OCI-LY1 (cell line): Measurements from ENCODE around the gene NPEPPS.

Experiments
- H2AFZ ChIP-seq: fragments of 200-600 bp; sonication (generic), shearing (Covaris generic); 2 replicates; pipeline ENCODE4 v1.6.0; 2014; ENCODE audit warnings: antibody characterized with exemption, mild to moderate bottlenecking, low read length
- H3F3A ChIP-seq: fragments of 200-600 bp; sonication (generic), shearing (Covaris generic); 2 replicates; pipeline ENCODE4 v1.6.0; 2014; ENCODE audit warnings: mild to moderate bottlenecking, antibody characterized with exemption, low read length, moderate library complexity; ENCODE audit not compliant: insufficient read depth
- H3K27ac ChIP-seq: fragments of 200-600 bp; sonication (generic); 2 replicates; pipeline ENCODE4 v1.5.1; 2014; ENCODE audit warnings: low read length, mixed run types, mild to moderate bottlenecking, low read depth; ENCODE audit not compliant: poor library complexity, severe bottlenecking
- H3K27me3 ChIP-seq: fragments of 200-600 bp; sonication (generic); 2 replicates; pipeline ENCODE4 v1.6.0; 2014; ENCODE audit warnings: antibody characterized with exemption, mild to moderate bottlenecking, low read length, moderate library complexity; ENCODE audit not compliant: insufficient read depth
- H3K36me3 ChIP-seq: fragments of 200-600 bp; sonication (generic); 2 replicates; pipeline ENCODE4 v1.6.1; 2014; ENCODE audit warnings: mild to moderate bottlenecking, antibody characterized with exemption, low read length, moderate library complexity, mixed read lengths; ENCODE audit not compliant: insufficient read depth
- H3K4me1 ChIP-seq: fragments of 200-600 bp; sonication (generic); 2 replicates; pipeline ENCODE4 v1.5.1; 2014; ENCODE audit warnings: mild to moderate bottlenecking, low read length, moderate library complexity; ENCODE audit not compliant: insufficient read depth, severe bottlenecking
- H3K4me2 ChIP-seq: fragments of 200-600 bp; sonication (generic), shearing (Covaris generic); 2 replicates; pipeline ENCODE4 v1.6.1; 2014; ENCODE audit warnings: low read length
- H3K4me3 ChIP-seq: fragments of 200-600 bp; sonication (generic); 2 replicates; pipeline ENCODE4 v1.5.1; 2014; ENCODE audit warnings: low read length, low read depth, mild to moderate bottlenecking, mixed read lengths; ENCODE audit not compliant: poor library complexity, severe bottlenecking
- H3K79me2 ChIP-seq: fragments of 200-600 bp; shearing (Covaris generic); 2 replicates; pipeline ENCODE4 v1.6.1; 2016; ENCODE audit warnings: mixed run types, low read length, mixed read lengths; ENCODE audit not compliant: insufficient read depth
- H3K9ac ChIP-seq: fragments of 200-600 bp; sonication (generic), shearing (Covaris generic); 2 replicates; pipeline ENCODE4 v1.6.1; 2014; ENCODE audit warnings: mild to moderate bottlenecking, low read length, mixed read lengths
- H3K9me2 ChIP-seq: fragments of 200-600 bp; sonication (generic), shearing (Covaris generic); 2 replicates; pipeline ENCODE4 v1.6.1; 2014; ENCODE audit warnings: low read depth, mild to moderate bottlenecking, low read length, mixed read lengths
- H3K9me3 ChIP-seq: fragments of 200-600 bp; shearing (Covaris generic); 2 replicates; pipeline ENCODE4 v1.6.1; 2014; ENCODE audit warnings: low read length, mixed read lengths
- H4K20me1 ChIP-seq: fragments of 200-600 bp; sonication (generic), shearing (Covaris generic); 2 replicates; pipeline ENCODE4 v1.6.0; 2016; ENCODE audit warnings: mild to moderate bottlenecking, low read length; ENCODE audit not compliant: insufficient read depth
- CTCF ChIP-seq: fragments of 200-600 bp; sonication (generic), shearing (Covaris generic); IDR thresholded peaks from 2 replicates; pipeline ENCODE4 v1.5.1; 2017; ENCODE audit warnings: mild to moderate bottlenecking, antibody characterized with exemption, low read length, moderate library complexity, mixed read lengths
- EZH2 ChIP-seq: fragments of 200-600 bp; sonication (generic), shearing (Covaris generic); IDR thresholded peaks from 2 replicates; pipeline ENCODE4 v1.8.0; 2017; ENCODE audit warnings: borderline replicate concordance, mixed run types, mild to moderate bottlenecking, antibody characterized with exemption, low read length, moderate library complexity, mixed read lengths

The NPEPPS gene

GRCh38 chr17:47603830-47604597 lies 73.1 kb downstream of the NPEPPS start:
- Histone ChIP-seq H3K9me2 (no peaks in the 10 kb centered on the region), H3K4me2 (no peak overlapping the region), H3K4me3 (no peak overlapping the region), H3K36me3 (peaks cover 82% of the 10 kb centered on the region), H4K20me1 (no peaks in the 10 kb centered on the region), H3K9me3 (no peaks in the 10 kb centered on the region), H3F3A (no peaks in the 10 kb centered on the region), H3K27ac (peak overlapping the region; percentile 60), H3K79me2 (no peaks in the 10 kb centered on the region), H3K4me1 (peaks cover 18% of the 10 kb centered on the region), H3K9ac (no peak overlapping the region), H2AFZ (no peak overlapping the region), H3K27me3 (no peaks in the 10 kb centered on the region)
- TF ChIP-seq CTCF (no peak), EZH2 (no peak)

- H3K27me3 ChIP-seq = no peaks in the 10 kb centered on the region
- peaks cover 84% of the 10 kb centered on the region for H3K36me3 ChIP-seq
- H3K4me2 ChIP-seq = no peak overlapping the region
- H2AFZ ChIP-seq = no peak overlapping the region
- H3K79me2 ChIP-seq = no peaks in the 10 kb centered on the region
- no peak overlapping the region for H3K9ac ChIP-seq
- no peaks in the 10 kb centered on the region for H4K20me1 ChIP-seq
- no peak for TF ChIP-seq EZH2
- TF ChIP-seq CTCF = no peak
- H3K27ac ChIP-seq = peak overlapping the region; percentile 60
- no peaks in the 10 kb centered on the region for H3F3A ChIP-seq
- H3K9me2 ChIP-seq = no peaks in the 10 kb centered on the region
- H3K4me3 ChIP-seq = no peak overlapping the region
- no peaks in the 10 kb centered on the region for H3K9me3 ChIP-seq
- H3K4me1 ChIP-seq = peaks cover 18% of the 10 kb centered on the region
Observed at GRCh38 chr17:47604598-47604927, 73.7 kb downstream of the NPEPPS start.

GRCh38 chr17:47605011-47605410 lies 74.1 kb downstream of the NPEPPS start:
- Histone ChIP-seq H3K36me3 (peaks cover 81% of the 10 kb centered on the region), H3K9ac (no peak overlapping the region), H3K79me2 (no peaks in the 10 kb centered on the region), H3K9me3 (no peaks in the 10 kb centered on the region), H3K4me3 (no peak overlapping the region), H3K4me2 (no peak overlapping the region), H3F3A (no peaks in the 10 kb centered on the region), H3K9me2 (no peaks in the 10 kb centered on the region), H3K27me3 (no peaks in the 10 kb centered on the region), H3K27ac (peak overlapping the region; percentile 60), H3K4me1 (peaks cover 18% of the 10 kb centered on the region), H2AFZ (no peak overlapping the region), H4K20me1 (no peaks in the 10 kb centered on the region)
- TF ChIP-seq EZH2 (no peak), CTCF (no peak)
